Activated CD4-positive, alpha-beta T cell treated with anti-CD3 and anti-CD28 coated beads, Interleukin-2, Interleukin-6, amounts not matched to agents 100 ng/mL and 50 ng/mL, durations not matched to agents 16 hours and 8 hours (primary cell): ENCODE measurements around the gene ITGAX.
"Not testable (repeated sequence)": the region's sequence is repeated elsewhere in the genome, so short reads cannot be mapped to it uniquely, and the experiment has no call there.

ENCODE experiments used
- DNase-seq: peaks from one replicate; pipeline ENCODE4 v3.0.0-alpha.2; 2020

Gene ITGAX

GRCh38 chr16:31354394-31355291, at the start of gene ITGAX:
ITGAX (plus strand) TSS chr16:31355176; CDS start chr16:31355255, 79 bp downstream.
- peak; percentile 81 for DNase-seq

GRCh38 chr16:31305219-31305618, 49.8 kb upstream of the ITGAX start:
- DNase-seq = no peak

GRCh38 chr16:31308381-31308780, 46.6 kb upstream of the ITGAX start:
- not testable (repeated sequence) for DNase-seq

GRCh38 chr16:31322500-31322899, 32.5 kb upstream of the ITGAX start:
- DNase-seq = no peak

- no peak for DNase-seq
Measured at GRCh38 chr16:31323959-31324629, 30.9 kb upstream of the ITGAX start.

GRCh38 chr16:31325171-31325570, 29.8 kb upstream of the ITGAX start:
- DNase-seq = no peak

GRCh38 chr16:31327646-31328225, 27.2 kb upstream of the ITGAX start:
- no peak for DNase-seq

GRCh38 chr16:31328322-31329052, 26.5 kb upstream of the ITGAX start:
- DNase-seq = no peak

- no peak for DNase-seq
Measured at GRCh38 chr16:31329671-31330552, 25.1 kb upstream of the ITGAX start.

GRCh38 chr16:31330553-31330890, 24.5 kb upstream of the ITGAX start:
- DNase-seq = no peak

GRCh38 chr16:31331141-31331764, 23.7 kb upstream of the ITGAX start:
- peak; percentile 12 for DNase-seq

- no peak for DNase-seq
Measured at GRCh38 chr16:31331807-31332301, 23.1 kb upstream of the ITGAX start.

- no peak for DNase-seq
Measured at GRCh38 chr16:31332544-31332943, 22.4 kb upstream of the ITGAX start.

GRCh38 chr16:31333686-31334649, 21.0 kb upstream of the ITGAX start:
- DNase-seq = peak; percentile 26

- no peak for DNase-seq
Measured at GRCh38 chr16:31334934-31335333, 20.0 kb upstream of the ITGAX start.

- no peak for DNase-seq
Measured at GRCh38 chr16:31335431-31335830, 19.5 kb upstream of the ITGAX start.

- DNase-seq = not testable (repeated sequence)
Measured at GRCh38 chr16:31338166-31338685, 16.8 kb upstream of the ITGAX start.

- DNase-seq = peak; percentile 37
Measured at GRCh38 chr16:31344712-31345111, 10.3 kb upstream of the ITGAX start.

- DNase-seq = no peak
Measured at GRCh38 chr16:31347445-31347844, 7.5 kb upstream of the ITGAX start.

- no peak for DNase-seq
Measured at GRCh38 chr16:31348579-31348978, 6.4 kb upstream of the ITGAX start.
